Vagina (tissue), 2 donors: ENCODE data around the gene RFPL4AL1.
"Not testable (repeated sequence)": the region's sequence is repeated elsewhere in the genome, so short reads cannot be mapped to it uniquely, and the experiment has no call there.

Experiments used
- CTCF ChIP-seq, 3 experiments: fragments of 450-650 bp in 2 of 3; fragments of 200-600 bp in 1 of 3; sonication (generic) in 1 of 3; IDR thresholded peaks; one replicate each; pipeline ENCODE4 v1.5.1; 2017 to 2019; ENCODE audit warnings: antibody characterized with exemption in 3 of 3, mild to moderate bottlenecking in 2 of 3, moderate library complexity in 2 of 3
- POLR2AphosphoS5 ChIP-seq, 2 donors: sonication (generic); formaldehyde crosslinking; IDR thresholded peaks; one replicate each; pipeline ENCODE4 v1.9.0; 2017; ENCODE audit warnings: antibody characterized with exemption in 2 of 2, mild to moderate bottlenecking in 2 of 2, low read depth in 1 of 2; ENCODE audit not compliant: insufficient read depth in 1 of 2

- not testable (repeated sequence) for TF ChIP-seq CTCF (IDR thresholded peaks at IDR 0.05); POLR2AphosphoS5 (IDR thresholded peaks at IDR 0.05; ENCODE audit: insufficient read depth in 1 of 2, low read depth in 1 of 2)
These were observed 10.1 kb upstream of the RFPL4AL1 start, which contains the start of gene RFPL4A for GRCh38 chr19:55758797-55759196.
